HL-60 (cell line): Measurements from ENCODE around the gene FSIP1.

Source experiments
- CTCF ChIP-seq: IDR thresholded peaks from one replicate; pipeline ENCODE4 v1.5.1; 2011; ENCODE audit warnings: low read length, control low read depth, inconsistent platforms; ENCODE audit not compliant: insufficient read depth
- REST ChIP-seq: IDR thresholded peaks from 2 replicates; pipeline ENCODE4 v1.6.1; 2012; ENCODE audit warnings: low read depth; ENCODE audit not compliant: insufficient replicate concordance

- TF ChIP-seq REST = no peak
- TF ChIP-seq CTCF = peak; percentile 4
These were observed 3.9 kb upstream of the FSIP1 start for GRCh38 chr15:39786447-39787056.
